Left ventricle myocardium superior (tissue), 1 donor: ENCODE results near the gene LRRC4C. TPM values are rescaled to one million over a fixed set of nuclear protein-coding genes. Genes with fewer than 3 reads are reported as not detected.
"Not testable (repeated sequence)": the region's sequence is repeated elsewhere in the genome, so short reads cannot be mapped to it uniquely, and the experiment has no call there.

Experiments
- ATAC-seq: fragments of 200-7000 bp; cut with Tn5 transposase; one replicate; pipeline ENCODE4 v1.9.1; 2020; ENCODE audit warnings: mild to moderate bottlenecking, moderate library complexity
- DNase-seq: peaks from one replicate; pipeline ENCODE4 v3.0.0-alpha.2; 2020
- intact Hi-C: fragments of 100-400 bp; cut with micrococcal nuclease; formaldehyde crosslinking; loops from one replicate; pipeline ENCODE4 v1.11.0; 2022
- total RNA-seq: library from RNA; stranded (reverse); fragmentation: NEBNext Ultra II Directional; extraction: Animal tissue kit (Norgen Biotek cat#: 25700); gene quantifications from one replicate; pipeline ENCODE4 v1.2.1, GENCODE V29; 2021
- donor health status: DM: no; HTN: yes; CAD: no; lungs with severe emphysema.

Gene LRRC4C
- total RNA-seq, 1 donor from 2014 or later, result 0.57 TPM

DNA sequence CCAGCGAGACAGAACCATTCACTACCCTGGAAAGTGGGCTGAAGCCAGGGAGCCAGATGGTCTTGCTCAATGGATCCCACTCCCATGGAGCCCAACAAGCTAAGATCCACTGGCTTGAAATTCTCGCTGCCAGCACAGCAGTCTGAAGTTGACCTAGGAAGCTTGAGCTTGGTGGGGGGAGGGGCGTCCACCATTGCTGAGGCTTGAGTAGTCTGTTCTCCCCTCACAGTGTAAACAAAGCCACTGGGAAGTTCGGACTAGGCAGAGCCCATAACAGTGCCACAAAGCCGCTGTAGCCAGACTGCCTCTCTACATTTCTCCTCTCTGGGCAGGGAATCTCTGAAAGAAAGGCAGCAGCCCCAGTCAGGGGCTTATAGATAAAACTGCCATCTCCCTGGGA, 1266.9 kb downstream of the LRRC4C start:
- DNase-seq, intact Hi-C loops, ATAC-seq: not testable (repeated sequence)

DNA sequence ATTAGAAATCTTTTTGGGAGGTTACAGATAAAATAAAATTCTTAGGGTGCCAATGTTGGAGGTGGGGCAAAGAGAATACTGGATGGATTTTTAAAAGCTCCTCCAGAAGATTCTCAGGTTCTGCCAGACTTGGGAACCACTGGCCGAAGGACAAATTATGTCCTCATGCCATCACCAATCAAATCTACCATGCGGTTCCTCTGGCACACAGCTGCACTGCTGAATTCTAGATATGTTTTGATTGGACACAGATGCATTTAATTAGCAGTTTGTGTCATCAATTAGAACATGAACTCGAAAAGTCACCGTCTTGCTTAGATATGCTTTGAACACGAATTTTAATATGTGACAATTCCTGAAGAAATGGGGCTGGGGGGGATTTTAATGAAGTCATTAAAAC, 1269.2 kb downstream of the LRRC4C start:
- no peak for ATAC-seq
- DNase-seq, result no peak
- intact Hi-C loops, result no loop called here

DNA sequence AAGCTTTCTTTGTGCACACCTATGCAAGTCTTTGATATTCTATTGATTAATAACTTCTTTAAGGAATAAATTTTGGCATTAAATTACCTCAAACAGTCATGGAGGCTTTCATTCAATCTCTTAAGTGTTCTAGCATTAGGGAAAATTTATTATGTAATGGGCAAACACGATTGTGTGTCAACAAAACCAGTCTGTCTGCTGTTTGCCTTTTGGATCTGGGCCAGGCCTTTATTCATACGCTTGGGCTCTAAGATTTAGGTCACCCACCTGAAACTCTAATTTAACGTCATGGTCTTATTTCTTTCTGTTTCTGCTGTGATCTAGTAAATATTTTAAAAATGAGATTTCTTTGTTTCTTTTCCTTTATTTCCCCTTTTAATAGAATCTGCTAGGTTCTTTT, 1270.6 kb downstream of the LRRC4C start:
- ATAC-seq, result no peak
- DNase-seq, result no peak
- intact Hi-C loops, result no loop called here

DNA sequence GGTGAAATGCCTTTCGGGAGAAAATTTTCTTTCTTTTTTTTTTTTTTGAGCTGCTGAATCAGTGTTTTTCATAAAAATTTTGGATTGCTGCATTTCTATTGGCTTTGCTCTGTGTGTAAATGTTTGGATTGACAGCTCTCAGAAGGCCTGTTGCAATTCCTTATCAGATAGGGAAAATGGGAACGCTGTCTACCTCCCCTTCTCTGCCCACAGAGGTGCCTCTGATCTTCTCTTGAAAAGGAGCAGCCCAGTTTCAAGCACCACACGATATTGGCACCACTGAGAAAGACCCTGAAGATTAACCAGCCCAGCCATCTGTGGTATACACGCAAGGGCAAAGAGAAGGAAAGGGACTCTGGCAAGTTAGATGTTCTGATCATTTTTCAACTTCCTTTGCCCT, 1272.2 kb downstream of the LRRC4C start:
- ATAC-seq (no peak), DNase-seq (no peak)
- intact Hi-C loops, result no loop called here

DNA sequence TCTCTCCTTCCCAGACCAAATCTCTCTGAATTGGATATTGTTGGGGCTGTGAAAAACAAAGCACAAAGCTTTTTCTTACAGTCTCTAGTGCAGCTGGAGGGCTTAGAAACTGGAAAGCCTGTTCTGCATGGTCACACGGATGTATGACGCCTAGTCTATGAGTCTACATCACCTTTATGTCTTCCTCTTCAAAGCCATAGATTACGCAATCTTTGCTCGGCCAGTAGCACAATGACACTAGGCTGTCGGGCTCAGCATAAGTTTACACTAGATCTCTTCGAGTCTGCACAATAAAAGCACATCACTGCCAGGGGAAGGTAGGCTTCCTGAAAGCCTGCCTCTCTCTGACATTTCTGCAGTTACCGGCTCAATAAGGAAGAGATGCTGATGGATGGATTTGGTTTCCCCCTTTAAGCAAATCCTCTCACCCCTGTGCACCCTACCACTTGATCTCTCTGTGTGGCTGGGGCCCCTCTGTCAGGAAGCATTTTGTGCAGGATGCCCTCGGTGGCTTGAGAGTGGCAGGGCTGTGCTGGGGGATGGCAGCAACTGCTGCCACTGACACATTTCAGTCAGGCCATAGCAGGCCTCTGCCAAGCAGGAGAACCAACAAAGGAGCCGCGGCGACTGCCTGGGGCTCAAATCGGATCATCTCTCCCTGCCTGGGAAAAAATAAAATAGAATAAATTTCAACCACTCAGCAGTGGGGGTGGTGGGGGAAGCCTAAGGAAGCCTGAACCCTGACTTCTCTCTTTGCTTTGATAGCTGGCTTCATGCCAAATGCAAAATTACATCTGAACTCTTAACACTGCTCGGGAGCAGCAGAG, 1272.8 kb downstream of the LRRC4C start:
- DNase-seq (no peak), ATAC-seq (no peak)
- intact Hi-C loops, result no loop called here

DNA sequence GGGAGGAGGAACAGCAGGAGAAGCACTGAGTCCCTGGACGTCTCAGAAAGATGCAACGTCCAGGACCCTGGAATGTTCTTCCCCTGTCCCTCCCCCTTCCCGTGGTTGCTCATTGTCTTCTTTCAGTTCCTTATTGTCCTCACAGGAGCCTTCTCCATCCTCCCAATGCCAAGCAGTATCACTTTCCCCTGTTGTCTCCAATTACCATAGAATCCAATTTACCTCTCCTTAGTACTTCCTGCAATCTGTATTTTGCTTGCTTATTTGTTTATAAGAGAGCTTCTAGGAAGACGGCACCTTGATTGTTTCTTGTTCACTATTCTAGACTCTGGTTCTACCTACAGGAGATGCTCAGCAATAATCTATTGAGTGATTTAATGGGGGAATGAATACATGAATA, 1273.7 kb downstream of the LRRC4C start:
- ATAC-seq, result no peak
- DNase-seq, result no peak
- intact Hi-C loops, result no loop called here

DNA sequence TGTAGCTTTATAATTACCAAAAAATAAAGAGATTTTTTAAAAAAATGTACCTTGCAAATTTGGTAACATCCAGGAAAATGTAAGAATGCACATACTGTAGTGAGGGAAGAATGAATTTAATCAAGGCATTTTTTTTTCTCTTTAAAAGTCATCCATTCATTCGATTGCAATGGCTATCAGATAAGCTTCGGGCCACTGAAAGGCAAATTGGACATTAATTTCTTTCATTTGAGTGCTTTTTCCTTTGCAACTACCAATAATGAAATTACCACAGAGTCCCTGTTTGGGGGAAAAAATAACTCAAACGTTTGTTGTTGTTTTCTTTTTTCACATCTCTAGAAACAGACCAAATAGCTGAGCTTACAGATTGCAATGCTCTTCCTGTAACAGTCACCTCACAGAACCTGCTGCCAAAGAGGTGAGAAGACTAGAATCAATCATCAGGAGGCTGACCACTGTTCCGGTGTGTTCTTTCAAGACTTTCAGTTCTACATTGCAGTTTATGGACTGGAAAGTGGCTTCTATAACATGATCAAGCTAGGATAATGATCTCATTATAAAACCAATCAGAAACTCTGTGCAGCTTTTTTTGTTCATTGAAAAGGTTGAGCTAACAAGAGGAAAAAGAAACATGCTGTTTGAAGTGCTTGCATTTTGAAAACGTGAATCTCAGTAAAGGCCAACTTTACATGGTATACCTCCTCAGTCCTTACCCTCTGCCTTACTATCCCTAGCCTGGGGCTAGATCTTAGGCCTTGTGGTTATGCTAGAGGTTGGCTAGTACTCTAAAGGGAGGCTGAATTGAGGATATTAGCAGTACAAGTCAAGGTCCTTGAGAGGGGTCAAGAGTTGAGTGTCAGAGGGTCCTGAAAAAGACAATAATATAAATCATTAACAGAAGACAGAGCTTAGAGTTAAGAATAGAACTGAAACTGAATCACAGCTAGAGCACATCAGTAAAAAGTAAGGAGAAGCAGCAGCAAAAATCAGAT, 1276.1 kb downstream of the LRRC4C start:
- ATAC-seq, result no peak
- intact Hi-C loops, result no loop called here
- DNase-seq, result no peak

DNA sequence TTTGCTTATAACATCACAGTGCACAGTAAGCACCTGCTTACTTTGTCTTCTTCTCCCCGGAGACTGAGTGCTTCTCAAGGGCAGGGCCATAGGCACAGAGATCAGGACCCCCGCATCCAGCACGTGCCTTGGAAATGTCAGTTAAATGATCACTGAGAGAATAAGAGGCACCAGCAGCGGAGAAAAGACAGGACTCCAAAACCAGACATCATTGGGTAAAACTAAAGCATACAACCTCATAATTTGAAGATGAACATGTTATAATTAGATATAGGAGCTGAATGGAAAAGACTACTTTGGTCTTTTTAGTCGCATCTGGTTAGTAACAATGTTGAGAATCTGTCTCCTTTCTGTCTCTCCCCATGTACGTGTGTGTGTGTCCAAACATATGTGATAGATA, 1279.9 kb downstream of the LRRC4C start:
- ATAC-seq (no peak), DNase-seq (no peak)
- intact Hi-C loops, result no loop called here

DNA sequence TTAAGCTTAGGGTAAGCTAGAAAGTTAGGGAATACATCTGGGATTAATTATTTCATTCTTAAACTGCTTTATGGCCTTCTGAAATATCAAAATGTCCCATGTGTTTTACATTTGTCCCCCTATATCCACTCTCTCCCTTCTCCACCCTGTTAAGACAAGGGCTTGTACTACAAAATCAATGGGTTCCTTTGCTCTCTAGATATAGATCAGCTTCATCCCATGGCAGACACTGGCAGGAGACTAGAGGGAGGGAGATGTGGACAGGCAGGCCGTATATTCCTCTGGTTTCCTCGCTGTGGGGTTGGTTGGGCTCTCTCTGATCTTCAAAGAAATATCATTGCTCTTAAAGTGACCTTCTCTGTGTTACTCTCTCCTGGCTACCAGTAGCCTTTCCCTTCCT, 1281.0 kb downstream of the LRRC4C start:
- DNase-seq (no peak), ATAC-seq (no peak)
- intact Hi-C loops, result no loop called here

DNA sequence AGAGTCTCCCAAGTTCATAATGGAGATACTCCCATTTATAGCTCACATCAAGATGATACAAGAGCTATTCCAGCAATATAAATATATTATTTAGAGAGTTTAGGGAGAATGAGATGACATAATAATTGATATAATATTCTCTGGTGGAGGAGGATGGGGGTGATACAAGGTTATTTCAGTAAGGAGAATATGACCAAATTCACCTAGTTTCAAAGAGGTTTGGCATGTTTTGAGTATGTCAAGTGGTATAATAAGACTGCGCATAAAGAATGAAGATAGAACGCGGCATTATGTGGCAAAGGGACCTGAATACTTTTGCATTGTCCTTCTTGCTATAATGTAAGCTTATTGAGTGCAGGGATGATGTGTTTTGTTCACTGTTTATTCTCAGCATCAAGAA, 1283.5 kb downstream of the LRRC4C start:
- no peak for DNase-seq
- no peak for ATAC-seq
- intact Hi-C loops, result no loop called here

DNA sequence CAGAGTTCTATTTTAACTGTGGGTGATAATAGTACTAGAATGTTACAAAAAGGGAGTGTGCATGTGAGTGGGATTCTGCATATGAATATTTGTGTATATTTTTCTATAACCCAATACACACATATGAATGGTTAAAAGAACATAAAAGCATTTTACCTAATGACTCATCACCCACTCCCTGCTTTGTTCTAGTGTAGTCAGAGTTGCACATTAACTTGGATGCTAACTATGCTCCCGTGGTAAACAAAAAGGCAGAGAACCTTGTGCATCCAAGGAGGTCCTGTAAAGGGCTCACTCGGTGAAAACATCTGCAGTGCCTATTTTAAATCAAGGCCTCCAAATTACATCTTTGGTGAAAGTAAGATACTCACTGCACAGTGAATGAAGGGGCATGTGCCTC, 1289.4 kb downstream of the LRRC4C start:
- DNase-seq (no peak), ATAC-seq (no peak)
- intact Hi-C loops, result no loop called here

DNA sequence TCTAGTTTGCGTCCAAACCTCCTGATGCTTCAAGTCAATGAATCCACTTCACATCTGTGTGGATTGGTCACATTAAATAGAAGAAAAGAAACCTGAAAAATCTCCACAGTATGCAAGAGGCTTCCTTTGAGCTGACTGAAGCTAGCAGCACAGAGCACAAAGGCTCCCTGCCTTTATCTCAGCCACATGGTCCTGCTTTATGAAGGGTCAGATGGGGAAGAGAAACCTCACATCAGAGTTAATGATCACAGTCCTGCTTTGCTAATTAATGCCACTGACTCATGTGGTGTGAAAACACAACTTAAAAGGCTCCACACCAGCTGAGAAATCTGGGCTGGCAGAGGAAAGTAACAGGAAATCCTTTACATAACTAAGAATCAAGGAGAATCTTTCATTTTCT, 1291.0 kb downstream of the LRRC4C start:
- no peak for DNase-seq
- no peak for ATAC-seq
- intact Hi-C loops, result no loop called here

DNA sequence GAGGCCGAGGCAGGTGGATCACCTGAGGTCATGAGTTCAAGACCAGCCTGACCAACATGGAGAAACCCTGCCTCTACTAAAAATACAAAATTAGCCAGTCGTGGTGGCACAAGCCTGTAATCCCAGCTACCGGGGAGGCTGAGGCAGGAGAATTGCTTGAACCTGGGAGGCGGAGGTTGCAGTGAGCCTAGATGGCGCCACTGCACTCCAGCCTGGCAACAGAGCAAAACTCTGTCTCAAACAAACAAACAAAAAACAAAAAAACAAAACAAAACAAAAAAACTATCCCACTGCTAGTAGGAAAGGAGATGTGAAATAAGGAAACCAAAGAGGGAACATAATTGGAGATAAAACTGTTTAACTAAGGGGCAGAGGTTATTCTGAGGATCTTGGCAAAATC, 1291.6 kb downstream of the LRRC4C start:
- ATAC-seq, DNase-seq, intact Hi-C loops: not testable (repeated sequence)

DNA sequence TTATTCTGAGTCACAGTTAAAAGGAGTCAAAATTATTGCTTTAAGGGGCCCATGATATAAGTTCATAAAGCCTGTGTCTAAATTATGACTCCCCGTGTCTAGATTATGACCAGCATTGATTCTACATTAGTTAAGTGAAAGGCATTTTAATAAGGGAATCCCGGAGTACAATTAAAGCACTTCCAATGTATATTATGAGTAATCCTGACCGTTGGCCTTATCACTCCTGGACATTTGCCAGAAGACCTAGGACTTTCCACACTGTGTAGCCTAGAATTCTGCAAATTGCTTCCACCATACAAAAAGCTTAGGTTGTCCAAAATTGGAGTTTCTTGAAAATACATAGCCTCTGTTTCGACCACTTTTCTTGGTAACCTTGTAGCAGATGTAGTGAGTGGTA, 1292.6 kb downstream of the LRRC4C start:
- DNase-seq, result no peak
- no peak for ATAC-seq
- intact Hi-C loops, result no loop called here

DNA sequence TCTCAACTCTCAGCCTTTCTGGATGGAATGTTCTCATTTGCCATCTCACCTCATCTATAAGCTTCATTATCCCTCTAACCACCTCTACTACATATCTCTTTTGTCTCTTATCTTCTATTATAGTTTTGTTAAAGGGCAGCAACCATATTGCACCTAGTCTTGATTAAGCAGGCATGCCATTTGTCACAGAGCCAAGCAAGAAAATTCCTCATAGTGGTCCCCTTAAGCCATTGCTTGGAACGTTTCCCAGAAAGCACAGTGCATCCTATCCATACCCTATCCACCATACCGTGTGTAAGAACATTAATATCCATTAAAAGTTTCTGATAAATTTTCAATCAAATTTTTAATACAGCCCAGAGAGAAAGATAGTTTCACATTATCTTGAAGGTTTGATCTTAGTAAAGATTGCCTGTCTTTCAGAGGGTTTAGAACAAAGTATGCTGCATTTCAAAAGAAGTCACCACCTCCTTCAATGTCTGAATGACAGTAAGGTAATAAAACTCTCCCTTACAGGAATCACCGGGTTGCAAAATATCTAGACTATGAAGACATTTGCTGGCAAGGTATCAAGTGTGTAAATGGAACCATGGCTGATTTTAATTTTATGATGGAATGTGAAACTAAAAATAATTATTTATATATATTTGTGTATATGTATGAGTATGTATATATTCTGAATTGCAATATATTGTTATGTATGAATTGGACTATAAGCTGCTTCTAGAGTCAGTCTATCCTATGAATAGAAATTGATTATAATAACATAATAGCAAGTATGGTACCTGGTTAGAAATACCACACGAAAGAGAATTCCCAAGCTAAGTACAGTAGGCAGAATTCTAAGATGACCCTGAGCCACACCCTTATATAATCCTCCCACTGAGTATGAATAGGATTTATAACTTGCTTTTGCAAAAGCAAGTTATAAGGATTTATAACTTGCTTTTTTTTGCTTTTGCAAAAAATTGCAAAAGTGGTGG, 1296.3 kb downstream of the LRRC4C start:
- DNase-seq (no peak), ATAC-seq (no peak)
- intact Hi-C loops, result no loop called here

DNA sequence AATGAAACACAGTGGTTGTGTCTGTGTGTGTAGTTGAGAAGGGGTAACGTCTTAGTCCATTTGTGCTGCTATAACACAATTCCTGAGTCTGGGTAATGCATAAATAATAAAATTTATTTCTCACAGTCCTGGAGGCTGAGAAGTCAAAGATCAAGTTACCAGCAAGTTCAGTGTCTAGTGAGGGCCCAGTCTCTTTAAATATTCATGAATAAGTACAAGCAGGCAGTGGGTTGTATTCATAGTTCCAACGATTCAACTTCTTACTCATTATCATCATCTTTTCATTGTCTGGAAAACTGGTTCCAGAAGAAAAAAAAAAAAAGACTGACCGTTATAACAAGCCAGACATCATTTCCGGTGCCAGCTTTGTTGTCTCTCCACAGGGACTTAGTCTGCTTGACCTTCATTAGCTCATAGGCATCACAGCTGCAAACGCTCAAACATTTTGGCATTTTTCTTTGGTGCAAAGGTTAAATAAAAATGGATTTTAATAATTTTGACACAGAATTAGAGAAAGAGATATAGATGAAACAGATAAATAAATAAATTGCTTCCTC, 1297.5 kb downstream of the LRRC4C start:
- DNase-seq, result no peak
- ATAC-seq, result no peak
- intact Hi-C loops, result no loop called here

DNA sequence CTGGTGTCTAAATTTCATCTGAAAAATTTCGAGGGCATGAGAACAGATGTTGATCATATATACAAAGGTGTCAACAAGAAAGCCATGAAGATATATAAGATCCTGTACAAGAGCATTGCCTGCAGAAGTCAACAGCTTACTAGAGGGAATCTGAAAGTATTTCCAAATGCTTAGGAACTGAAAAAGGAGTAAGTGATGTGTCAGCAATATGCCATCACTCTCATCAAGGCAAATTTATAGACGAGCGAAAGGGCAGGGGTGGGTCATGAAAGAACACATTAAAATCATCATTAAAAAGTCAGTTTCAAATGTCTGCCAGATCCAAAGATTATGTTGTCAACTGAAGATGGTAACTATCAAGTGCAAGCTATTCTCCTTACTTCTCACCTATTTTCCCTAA, 1299.0 kb downstream of the LRRC4C start:
- DNase-seq, result no peak
- no peak for ATAC-seq
- intact Hi-C loops, result no loop called here

DNA sequence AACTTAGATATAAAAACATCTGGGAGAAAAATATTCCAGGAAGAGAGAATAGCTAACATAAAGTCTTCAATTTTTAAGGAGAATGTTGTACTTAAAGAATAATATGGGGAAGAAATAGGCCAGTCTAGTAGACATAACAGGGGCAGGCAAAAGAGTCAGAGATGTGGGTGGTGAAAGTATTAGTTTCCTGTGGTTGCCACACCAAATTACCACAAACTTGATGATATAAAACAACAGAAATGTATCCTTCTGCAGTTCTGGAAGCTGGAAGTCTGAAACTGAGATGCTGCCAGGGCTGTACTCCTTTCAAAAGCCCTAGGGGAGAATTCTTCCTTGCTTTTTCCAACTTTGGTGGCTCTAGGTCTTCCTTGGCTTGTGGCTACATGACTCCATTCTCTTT, 1309.7 kb downstream of the LRRC4C start:
- DNase-seq, result no peak
- intact Hi-C loops, result no loop called here
- no peak for ATAC-seq

DNA sequence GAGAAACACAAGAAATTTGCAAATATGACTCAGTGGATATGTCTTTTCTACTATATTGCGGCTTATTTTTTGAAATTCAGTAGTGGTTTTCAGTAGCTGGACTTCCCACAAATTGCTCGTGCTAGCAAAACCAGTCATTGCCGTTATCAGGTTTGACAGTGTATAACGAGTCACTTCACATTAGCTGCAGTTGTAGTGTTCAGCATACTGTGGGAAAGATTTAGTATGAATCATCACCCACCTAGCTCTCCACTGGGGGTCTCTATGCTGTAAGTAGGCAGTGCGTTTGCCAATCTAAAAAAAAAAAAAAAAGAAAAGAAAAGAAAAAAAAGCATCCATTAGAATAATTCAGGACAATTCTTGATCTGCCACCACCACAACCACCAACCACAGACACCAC, 1318.9 kb downstream of the LRRC4C start:
- no peak for ATAC-seq
- intact Hi-C loops, result no loop called here
- DNase-seq, result no peak
